Left cardiac atrium (tissue), 4 donors: ENCODE measurements around the gene PTCD3. TPM values are rescaled to one million over a fixed set of nuclear protein-coding genes. Genes with fewer than 3 reads are reported as not detected.

Experiments used
- ATAC-seq, 2 donors: fragments of 200-7000 bp; cut with Tn5 transposase; one replicate each; pipeline ENCODE4 v1.9.1; 2020; ENCODE audit warnings: mild to moderate bottlenecking in 2 of 2, moderate library complexity in 2 of 2
- DNase-seq: peaks from one replicate; pipeline ENCODE4 v3.0.0-alpha.2; 2020
- intact Hi-C, 2 donors: fragments of 100-400 bp; cut with DNase I; formaldehyde crosslinking; loops; one replicate each; pipeline versions ENCODE4 v1.14.1 to v1.15.1; 2022 to 2023
- total RNA-seq, 2 donors: library from RNA; stranded (reverse); fragmentation: NEBNext Ultra II Directional; extraction: Animal tissue kit (Norgen Biotek cat#: 25700); gene quantifications; one replicate each; pipeline ENCODE4 v1.2.1, GENCODE V29; 2021
- donor health status: DM: no; HTN: yes; CAD: no.
- donor health status: DM: no; HTN: yes; CAD: no; lungs with severe emphysema.
- donor health status: DM: yes; HTN: yes; CAD: no.
- donor health status: Dilated cardiomyopathy.

PTCD3 gene
- total RNA-seq, 2 donors from 2014 or later, result 89.6 to 124 TPM

GRCh38 chr2:86078774-86079545, 27.1 kb upstream of the PTCD3 start:
- intact Hi-C loops, result loop anchor here in 1 of 2 donors (2.0 to 5.0 kb wide), 2 partner anchors 192 to 252 kb away; partner anchors contain the start of gene ST3GAL5
- ATAC-seq, result peak; percentile 87 to 89
- no peak for DNase-seq

- peak; percentile 88 to 89 for ATAC-seq
- DNase-seq, result peak; percentile 84
- intact Hi-C loops, result loop anchor here (1.0 to 5.0 kb wide), 3 partner anchors 193 to 253 kb away; partner anchors contain the start of gene ST3GAL5 (in 1 of the 2)
These were observed 25.8 kb upstream of the PTCD3 start for GRCh38 chr2:86079981-86080911.

- intact Hi-C loops, result no loop called here
- no peak for DNase-seq
- ATAC-seq, result no peak
These were observed 24.3 kb upstream of the PTCD3 start for GRCh38 chr2:86081724-86082123.

- ATAC-seq, result no peak
- DNase-seq, result no peak
- intact Hi-C loops, result no loop called here
These were observed 23.3 kb upstream of the PTCD3 start for GRCh38 chr2:86082756-86083155.

- no peak for DNase-seq
- no peak for ATAC-seq
- intact Hi-C loops, result no loop called here
These were observed 17.8 kb upstream of the PTCD3 start for GRCh38 chr2:86087936-86088850.

GRCh38 chr2:86094229-86094628, 11.8 kb upstream of the PTCD3 start:
- ATAC-seq, result no peak
- no peak for DNase-seq
- intact Hi-C loops, result no loop called here

- ATAC-seq, result no peak
- intact Hi-C loops, result no loop called here
- DNase-seq, result no peak
These were observed 8.7 kb upstream of the PTCD3 start for GRCh38 chr2:86097114-86097896.

GRCh38 chr2:86097913-86098312, 8.1 kb upstream of the PTCD3 start:
- no peak for ATAC-seq
- no peak for DNase-seq

GRCh38 chr2:86102157-86102556, 3.9 kb upstream of the PTCD3 start:
- intact Hi-C loops, result no loop called here
- no peak for DNase-seq

More at GRCh38 chr2:86097913-86098312, 8.1 kb upstream of the PTCD3 start:
- intact Hi-C loops, result no loop called here

GRCh38 chr2:86105252-86105968, 625 bp upstream of the PTCD3 start, which contains the start of gene POLR1A:
Gene POLR1A, minus strand, starts transcription at chr2:86105886. Its CDS starts 110 bp downstream, at chr2:86105776.
- ATAC-seq, result peak; percentile 97 to 98
- DNase-seq, result peak; percentile 92
- intact Hi-C loops, result no loop called here

More at GRCh38 chr2:86102157-86102556, 3.9 kb upstream of the PTCD3 start:
- ATAC-seq, result no peak

GRCh38 chr2:86107031-86107430, 996 bp downstream of the PTCD3 start:
- intact Hi-C loops, result no loop called here
- ATAC-seq (no peak), DNase-seq (no peak)

- intact Hi-C loops, result no loop called here
- DNase-seq (no peak), ATAC-seq (no peak)
These were observed 12.1 kb downstream of the PTCD3 start for GRCh38 chr2:86118130-86118529.

- DNase-seq, result no peak
- intact Hi-C loops, result loop anchor here in 1 of 2 donors (5.0 kb wide), 1 partner anchor 39 kb away; no protein-coding TSS in a partner anchor
- ATAC-seq, result no peak
These were observed 17.4 kb downstream of the PTCD3 start for GRCh38 chr2:86123328-86123925.

- ATAC-seq, result no peak
These were observed 18.6 kb downstream of the PTCD3 start for GRCh38 chr2:86124683-86125082.

GRCh38 chr2:86134709-86135108, 28.7 kb downstream of the PTCD3 start:
- DNase-seq (no peak), ATAC-seq (no peak)
- intact Hi-C loops, result loop anchor here in 1 of 2 donors (5.0 kb wide), 1 partner anchor 38 kb away; no protein-coding TSS in a partner anchor

More at GRCh38 chr2:86124683-86125082, 18.6 kb downstream of the PTCD3 start:
- intact Hi-C loops, result loop anchor here (5.0 kb wide), 1 partner anchor 38 kb away; no protein-coding TSS in a partner anchor
- no peak for DNase-seq

GRCh38 chr2:86135653-86136052, 29.6 kb downstream of the PTCD3 start:
- no peak for ATAC-seq
- intact Hi-C loops, result no loop called here
- DNase-seq, result no peak

GRCh38 chr2:86136141-86136540, 30.1 kb downstream of the PTCD3 start:
- DNase-seq (no peak), ATAC-seq (no peak)
- intact Hi-C loops, result no loop called here
